NOMO-1 (cell line): ENCODE results near the gene TREH.

Experiments used
- DNase-seq, 2 experiments: peaks; one replicate each; lab custom pipeline; 2025; ENCODE audit not compliant: unreplicated experiment in 2 of 2; lab: John Stamatoyannopoulos, UW

The TREH gene

DNA sequence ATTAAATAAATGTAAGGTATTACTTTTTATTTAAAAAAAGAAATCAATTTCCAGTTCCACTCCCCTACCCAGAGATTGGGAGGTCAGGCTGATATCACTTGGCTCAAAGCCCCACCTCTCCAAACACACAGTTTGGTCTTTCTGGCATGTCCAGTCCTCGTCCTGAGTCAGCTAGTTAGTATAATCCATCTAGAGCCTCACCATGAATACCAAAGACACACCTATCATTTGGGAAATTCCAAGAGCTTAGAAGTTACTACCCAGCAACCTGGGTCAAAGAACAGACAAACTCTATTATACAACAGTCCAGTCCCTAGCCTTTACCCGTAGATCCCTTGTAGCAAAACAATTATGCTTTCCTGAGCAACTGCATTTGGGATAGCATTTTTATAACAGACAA lies 9.4 kb downstream of the TREH start:
- no peak for DNase-seq

DNA sequence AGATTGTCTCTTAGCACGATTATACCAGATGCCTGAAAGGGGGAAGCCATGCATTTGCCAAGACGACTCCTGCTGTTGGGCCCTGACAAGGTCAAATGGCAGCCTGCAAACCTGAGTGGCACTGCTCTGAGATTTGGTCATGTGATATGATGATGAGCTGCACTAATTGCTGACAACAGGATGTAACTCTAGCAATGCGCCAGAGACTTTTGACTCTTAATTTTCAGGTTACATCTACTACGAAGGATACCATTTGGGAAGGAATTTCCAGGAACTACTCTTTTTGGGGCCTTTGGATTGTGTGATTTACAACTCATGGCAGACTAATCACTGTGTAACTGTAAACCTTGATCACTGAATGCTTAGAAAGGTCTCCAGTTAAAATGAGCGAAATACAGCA lies 13.1 kb downstream of the TREH start:
- DNase-seq, result no peak

DNA sequence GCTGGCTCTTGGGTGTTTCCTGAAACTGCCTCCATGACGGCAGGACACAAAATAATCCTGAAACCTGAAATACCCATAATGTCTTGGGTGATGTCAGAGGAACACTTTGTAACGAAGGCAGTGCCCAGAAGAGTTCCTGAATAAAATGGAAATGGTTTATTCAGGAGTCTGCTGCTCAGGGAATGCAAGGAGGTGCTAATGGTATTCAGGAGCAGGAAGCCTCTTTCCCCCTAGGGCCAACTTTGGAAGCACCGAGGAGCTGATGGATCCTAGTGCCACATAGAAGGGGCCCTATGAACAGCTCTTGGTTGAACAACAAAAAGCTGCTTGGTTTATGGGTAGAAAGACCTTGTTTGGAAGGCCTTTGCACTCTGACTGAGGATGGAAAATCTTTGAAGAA lies 15.5 kb downstream of the TREH start:
- no peak for DNase-seq

DNA sequence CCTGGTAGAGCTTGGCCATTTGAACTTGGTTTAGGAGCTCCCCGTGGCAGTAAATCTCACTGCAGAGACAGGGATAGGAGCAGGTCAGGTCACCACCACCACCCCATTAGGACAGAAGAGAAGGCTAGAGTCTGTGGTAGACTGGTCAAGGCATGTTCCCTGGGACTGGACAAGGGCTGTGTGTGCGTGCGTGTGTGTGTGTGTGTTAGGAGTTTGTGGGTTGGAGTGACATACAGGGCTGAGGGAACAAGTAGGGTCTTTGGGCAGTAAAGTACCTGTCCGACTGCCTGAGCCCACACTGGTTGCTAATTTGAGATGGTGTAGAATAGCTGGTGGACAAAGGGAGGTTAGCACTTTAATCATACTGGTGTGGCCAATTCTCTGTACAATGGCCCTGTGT lies 16.1 kb downstream of the TREH start:
- no peak for DNase-seq

DNA sequence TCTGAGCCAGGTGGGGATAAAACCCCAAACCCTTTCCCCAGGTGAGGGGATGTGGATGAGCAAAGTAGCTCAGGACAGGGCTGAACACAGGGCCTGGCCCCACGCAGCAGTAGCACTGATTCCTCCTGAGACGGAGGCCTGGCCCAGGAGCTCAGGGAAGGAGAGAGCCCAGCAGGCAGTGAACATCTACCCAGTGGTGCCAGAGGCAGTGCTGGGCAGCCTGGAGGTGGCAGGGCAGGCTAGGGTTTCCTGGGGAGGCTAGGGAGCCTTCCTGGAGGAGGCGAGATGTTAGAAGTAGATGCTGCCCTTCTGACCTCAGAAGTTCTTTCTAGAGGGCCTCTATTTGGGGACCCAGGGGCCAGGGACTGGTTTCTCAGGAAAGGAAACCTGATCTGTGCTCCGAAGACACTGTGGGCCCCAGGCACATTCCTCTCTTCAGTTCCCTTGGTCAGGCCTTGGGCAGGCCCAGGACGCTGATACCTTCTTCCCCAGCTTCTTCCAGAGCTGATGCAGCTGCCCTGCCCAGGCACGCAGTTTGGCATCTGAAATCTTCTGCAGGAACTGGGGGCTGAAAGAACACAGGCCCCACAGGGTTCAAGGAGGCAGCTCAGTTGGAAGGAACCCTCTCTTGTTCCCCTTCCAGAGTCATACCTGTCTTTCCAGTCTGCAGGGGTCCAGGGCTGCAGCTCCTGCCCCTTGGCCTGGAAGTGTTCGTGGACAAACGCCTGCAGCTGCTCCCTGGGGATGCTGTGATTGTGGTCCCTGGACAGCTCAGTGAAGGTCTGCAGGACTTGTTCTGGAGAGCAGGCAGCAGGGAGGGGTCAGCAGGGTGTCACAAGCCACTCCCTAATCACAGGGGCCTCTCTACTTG lies 16.8 kb downstream of the TREH start:
- no peak for DNase-seq

DNA sequence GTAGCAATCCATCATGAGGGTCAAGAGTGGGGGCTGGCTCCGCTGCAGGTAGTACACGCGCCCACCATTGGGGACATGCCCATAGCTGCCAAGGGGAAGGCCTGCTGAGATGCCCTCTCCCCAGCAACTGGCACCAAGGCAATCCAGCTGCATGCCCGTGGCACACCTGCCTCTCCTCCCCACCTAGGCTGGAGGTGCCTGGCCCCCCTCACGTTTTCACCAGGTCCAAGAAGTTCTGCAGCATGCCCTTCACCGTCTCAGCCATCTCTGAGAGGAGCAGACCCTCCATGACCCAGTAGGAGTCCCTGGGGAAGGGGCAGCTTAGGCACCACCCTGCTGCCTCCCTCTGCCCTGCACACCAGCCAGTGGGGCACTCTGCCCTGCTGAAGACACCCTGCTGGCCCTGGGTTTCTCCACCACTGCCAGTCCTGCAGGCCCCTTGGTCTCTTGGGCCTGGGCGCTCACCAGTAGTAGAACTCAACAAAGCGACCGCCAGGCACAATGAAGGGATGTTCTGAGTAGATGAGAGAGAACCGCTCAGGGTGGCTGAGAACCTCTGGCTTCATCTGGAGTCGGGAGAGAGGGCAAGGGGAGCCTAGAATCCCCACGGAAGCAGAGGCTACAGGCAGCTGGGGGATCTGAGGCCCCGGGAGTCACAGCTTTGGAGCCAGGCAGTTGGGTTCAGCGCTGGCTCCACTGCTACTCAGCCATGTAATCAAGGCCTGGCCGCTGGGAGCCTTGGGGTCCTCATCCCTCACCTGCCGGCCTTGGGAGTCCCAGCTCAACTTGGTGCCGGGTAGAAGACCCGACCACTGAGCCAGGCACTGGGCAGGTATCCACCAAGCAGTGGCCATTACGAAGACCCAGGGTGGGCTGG lies 17.8 kb downstream of the TREH start:
- no peak for DNase-seq

DNA sequence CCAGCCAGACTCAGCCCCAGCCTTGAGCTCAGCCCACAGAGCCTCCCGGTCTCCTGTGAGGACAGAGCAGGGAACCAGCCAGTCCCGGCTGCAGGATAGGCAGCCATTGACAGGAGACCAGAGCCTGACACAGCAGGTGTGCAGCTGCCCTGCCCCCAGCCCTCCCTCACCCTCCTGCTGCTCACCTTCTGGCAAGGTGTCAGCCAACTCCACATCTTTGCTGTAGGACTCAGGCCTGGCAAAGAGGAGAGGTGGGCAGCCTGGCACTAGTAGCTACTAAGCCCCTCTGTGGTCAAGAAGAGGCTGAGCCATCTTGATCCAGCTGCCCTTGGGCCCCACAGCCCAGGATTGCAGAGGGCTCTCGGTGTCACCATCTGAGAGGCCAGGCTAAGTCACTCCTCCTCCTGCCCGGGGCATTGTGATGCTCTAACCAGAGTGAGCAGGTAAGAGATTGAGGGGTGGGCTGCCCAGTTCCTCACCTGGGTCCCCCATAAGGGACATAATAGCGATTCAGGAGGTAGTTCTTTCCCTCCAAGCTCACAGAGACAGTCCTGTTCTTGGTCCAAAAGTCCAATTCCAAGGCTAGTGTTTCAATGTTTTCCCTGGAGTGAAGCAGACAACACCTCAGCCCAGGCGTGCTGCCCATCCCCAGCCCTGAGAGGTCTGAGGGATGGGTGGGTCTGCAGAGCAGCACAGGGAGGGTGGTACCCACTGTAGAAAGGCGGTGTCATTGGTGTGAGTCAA lies 18.6 kb downstream of the TREH start:
- DNase-seq, result no peak

DNA sequence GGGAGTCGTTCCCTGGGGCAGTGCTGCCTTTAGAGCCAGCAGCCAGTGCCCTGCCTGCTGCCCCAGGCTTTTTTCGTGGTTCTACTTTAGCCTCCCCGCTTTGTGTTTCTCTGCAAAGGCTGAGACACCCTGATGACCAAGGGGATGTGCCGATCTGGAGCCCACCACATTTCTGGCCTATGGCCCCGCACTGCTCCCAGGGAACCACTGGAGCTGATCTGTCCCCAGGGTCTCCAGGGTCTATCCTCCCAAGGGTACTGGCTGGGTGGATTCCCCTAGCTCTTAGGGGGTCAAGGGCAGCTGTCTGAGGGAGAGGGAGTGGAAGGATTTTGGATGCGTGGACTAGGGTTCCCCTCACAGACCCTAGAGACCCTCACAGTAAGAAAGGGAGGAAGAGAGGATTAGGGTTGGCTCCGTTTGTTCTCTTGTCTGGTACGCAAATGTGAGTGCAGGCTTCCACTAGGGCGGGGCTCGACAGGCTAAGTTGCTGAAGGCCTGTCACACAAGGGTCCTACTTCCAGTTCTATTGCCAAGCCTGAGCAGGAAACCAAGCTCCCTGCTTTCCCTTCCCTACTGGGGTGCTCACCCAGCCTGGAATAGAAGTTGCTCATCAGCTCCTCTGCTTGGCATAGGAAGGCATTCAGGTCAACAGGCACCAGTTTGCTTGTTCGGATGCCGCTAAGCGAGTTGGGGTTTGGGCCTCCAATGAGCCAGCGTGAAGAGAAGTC lies 19.3 kb downstream of the TREH start:
- DNase-seq, result no peak

DNA sequence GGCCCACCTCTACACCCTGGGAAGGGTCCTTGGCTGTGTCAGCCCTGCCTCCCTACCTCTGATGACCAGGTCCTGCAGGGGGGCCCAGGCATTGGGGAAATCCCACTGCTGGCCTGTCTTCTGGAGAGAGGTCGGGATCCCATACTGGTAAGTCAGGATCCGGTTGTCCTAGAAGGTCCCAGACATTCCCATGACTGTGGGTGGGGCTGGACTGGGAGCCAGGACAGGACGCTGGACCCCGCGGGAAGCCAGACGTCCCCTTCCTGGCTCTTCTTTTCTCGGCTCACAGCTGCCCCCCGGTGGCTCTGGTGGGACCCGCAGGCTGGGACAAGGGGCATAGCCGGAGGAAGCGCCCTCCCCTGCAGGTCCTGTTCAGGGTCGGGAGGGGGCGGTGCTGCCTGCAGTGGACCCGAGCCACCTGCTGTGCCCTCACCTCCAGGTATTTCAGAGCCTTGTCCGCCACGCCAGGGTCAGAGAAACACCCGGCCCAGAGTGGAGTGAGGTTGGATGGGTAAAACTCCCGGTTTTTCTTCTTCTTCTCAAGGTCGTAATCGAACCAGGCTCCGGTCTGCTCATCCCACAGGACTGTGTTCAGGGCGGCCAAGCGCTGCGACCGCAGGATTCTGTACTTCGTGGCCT lies 20.0 kb downstream of the TREH start:
- DNase-seq, result peak; percentile 80 to 84

DNA sequence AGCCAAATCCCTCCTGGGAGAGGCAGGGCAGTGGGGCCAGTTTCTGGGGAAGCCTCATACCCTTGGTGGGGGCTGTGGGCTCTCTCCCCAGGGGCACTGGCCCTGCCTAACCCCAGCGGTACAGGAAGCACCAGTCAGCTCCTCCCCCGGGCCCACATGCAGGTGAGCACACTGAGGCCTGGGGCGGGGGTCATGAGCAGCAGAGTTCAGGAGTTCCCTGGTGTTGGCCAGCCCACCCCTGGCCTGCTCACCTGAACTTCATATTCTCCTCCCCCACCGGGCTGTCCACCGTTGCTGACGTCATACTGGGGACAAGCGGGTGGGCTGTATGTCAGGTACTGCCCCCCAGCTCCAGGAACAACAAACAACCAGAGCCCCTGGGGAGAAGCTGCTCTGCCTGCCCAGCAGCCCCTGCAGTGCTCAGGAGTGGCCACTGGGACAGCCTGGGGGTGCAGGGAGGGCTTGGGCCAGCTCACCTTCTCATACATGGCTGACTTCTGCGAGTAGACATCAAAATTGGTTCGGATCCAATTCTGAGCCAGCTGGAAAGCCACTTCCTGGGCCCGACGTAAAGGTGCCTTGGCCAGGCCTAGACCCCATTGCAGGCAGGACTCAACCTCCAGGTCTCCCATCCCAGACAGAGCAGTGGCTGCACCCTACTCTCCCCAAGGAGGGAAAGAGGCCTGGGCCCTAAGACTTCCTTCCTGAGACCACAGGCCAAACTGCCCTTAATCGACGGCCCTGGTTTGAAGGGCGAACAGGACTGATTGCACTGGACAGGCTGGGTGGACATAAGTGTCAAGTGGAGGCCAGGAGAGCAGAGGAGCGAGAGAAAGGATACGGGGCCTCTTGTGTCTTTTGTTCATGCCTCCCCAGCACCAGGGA lies 20.8 kb downstream of the TREH start:
- DNase-seq, result no peak

DNA sequence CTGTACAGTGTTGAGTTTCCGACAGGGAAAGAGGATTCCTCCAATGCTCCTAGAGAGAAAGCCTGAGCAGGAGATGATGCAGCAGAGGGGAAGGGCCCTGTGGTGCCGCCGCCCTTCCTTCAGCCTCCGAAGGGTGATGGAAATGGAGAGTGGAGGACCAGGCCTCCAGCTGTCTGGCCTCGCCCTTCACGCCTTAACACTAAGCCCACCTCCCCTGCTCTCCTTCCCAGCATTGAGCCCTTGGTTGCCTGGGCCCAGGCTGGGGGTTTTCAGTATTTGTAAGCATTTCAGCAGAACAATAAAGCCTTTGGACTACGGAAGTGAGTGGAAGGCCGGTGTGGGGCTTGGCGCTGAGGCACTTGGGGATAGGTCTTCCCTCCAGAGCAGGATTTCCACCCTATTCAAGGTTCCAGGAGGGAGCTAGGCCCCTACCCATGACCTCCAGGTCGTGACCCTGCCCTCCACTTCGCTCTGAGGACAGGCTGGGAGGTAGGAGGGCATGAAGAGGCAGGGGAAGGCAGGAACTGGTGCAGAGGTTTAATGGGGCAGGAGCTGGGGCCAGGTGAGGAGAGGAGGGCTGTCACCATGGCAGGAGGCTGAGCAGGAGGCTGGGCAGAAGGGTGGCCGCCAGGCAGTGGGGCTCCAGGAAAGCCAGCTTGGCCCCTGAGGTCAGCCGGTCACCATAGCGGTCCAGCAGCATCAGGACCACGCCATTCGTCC lies 21.6 kb downstream of the TREH start:
- DNase-seq, result no peak

DNA sequence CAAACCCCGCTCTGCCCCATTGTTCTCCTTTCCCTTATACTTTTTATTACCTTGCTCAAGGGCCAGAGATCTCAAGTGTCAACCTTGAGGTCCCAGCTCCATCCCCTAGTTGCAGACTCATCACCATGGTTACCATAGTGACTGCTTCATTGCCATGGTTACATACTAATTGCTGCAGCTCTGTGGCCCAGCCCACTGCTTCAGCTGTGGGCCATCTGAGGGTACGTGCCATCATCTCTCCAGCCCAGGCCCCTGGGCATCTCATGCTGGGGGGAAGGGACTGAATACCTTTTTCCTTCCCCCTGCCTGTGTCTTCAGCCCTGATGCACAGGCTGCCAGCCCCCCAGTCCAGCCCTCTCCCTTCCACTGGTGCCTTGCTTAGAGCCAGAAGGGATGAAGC lies 22.2 kb downstream of the TREH start:
- DNase-seq, result no peak

DNA sequence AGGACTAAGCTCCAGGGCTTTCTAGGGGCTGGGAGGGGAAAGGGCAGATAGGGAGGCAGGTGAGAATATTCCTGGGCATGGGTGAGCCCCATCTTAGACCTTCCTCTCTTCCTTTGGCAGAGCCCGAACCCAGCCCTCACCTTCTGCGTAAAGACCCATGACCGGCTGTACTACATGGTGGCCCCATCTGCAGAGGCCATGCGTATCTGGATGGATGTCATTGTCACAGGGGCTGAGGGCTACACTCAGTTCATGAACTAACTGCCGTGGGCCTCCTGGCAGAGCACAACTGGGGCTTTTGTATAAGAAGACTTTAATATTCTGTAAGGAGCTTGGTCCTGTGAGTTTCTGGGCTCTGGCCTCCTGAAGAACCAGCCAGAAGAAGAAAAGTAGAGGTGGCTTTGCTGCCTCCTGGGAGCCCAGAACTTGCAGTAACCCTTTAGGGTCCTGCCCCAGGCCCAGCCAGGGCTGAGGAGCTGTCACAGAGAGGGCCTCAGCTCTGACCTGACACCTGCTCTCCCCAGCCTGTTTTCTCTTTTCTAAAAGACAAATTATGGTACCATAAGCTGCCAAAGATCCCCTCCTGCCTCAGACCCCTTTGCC lies 22.8 kb downstream of the TREH start:
- DNase-seq, result no peak

DNA sequence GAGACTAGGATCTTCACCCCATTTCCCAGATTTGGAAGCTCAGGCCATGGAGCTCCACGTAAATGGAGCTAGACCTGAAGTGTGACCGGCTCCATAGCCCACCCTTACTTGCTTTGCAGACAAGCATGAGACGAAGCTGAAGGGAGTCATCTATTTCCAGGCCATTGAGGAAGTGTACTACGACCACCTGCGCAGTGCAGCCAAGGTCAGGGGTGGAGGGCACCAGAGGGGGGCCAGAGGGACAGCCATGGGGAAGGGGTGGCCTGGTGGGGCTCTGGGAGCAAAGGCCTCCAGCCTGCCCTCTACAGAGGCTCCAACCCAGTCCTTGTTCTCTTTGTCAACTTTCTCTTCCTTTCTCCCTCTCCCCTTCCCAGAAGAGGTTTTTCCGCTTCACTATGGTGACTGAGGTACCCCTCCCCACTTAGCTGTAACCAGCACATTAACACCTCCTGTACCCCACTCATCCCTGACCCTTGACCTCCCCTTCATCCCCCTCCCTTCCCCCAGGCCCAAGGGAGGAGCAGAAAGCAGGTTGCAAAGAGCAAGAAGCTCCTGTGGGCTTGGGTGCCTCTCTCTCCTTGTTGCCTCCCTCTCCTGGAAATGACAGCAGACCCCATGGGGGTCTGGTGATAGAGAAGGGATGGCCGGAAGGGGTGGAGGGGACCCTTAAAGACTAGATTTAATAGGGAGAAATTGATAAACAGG lies 23.8 kb downstream of the TREH start:
- DNase-seq, result no peak

DNA sequence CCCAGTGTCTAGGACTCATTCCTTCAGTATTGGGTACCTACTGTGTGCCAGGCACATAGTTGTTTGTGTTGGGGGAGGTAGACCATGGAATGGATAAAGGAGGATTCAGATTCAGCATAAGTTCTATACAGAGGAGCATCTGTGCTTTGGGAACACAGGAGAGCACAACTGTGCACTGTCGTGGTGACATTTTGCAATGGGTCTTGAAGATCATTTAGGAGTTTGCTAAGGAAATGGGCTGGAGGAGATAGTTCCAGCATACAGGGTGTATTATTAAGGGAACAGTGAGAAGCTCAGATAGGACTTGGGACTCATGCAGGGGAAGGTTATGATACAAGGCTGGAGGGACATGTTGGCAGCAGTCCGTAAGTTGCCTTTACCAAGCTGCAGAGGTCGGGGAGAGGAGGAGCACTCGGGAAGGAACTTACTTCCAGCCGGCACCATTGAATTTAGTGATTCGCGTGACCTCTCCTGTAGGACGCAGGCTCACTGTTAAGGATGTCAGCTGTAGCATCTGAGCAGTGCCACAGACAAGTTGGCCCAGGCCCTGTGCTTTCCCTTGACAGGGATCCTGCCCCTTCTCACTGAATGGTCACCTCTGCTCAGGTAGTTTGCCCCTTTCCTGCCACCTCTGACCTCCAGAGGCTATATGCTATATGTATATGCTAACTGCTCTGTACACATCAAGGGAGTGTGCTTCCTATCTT lies 25.6 kb downstream of the TREH start:
- no peak for DNase-seq

DNA sequence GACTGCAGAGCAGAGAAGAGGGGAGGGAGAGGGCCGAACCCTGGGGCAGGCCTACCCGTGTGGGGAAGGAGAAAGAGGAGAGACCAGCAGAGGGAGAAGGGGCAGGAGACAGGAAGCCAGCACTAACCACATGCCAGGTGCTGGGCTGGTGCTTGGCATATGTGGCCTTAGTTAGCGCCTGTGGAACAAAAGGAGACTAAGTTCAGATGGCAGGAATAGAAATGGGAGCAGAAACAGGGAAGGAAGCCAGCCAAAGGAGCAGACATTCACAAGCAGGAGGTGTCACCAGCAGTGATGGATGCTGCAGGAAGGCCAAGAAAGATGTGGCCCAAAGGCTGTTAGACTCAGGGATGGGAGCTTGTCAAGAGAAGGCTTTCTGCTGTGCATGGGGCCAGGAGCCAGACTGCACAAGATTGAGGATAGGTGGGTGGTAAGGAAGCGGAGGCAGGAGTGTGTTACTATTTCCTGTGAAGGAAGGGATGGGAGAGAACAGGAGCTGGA lies 26.7 kb downstream of the TREH start:
- no peak for DNase-seq

DNA sequence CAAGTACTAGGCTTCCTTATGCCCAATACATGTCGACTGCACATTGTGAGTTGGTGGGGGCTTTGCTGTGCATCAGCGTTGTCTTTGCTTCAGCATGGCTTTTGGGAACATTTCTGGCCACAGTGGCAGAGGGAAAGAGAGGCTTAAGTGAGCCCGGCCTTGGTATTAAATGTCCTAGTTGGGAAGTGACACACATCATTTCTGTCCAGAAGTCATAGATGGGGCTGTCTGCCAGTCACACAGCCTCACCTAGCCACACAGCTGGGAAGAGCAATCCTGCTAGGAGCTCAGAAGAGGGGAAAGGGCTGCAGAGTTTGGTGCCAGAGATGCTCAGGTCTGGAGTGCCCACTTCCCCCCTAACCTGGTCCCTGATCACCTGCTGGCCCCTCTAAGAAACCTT lies 27.6 kb downstream of the TREH start:
- no peak for DNase-seq
